Activated naive CD4-positive, alpha-beta T cell treated with anti-CD3 and anti-CD28 coated beads, Interleukin-2, amount 50 U/mL, for 16 hours (primary cell): ENCODE data around the gene STX18.
"Not testable (repeated sequence)": the region's sequence is repeated elsewhere in the genome, so short reads cannot be mapped to it uniquely, and the experiment has no call there.

Experiments used
- DNase-seq: peaks from one replicate; pipeline ENCODE4 v3.0.0-alpha.2; 2020

The STX18 gene

GRCh38 chr4:4474476-4474875 is 67.4 kb downstream of the STX18 start:
- DNase-seq: no peak

DNA sequence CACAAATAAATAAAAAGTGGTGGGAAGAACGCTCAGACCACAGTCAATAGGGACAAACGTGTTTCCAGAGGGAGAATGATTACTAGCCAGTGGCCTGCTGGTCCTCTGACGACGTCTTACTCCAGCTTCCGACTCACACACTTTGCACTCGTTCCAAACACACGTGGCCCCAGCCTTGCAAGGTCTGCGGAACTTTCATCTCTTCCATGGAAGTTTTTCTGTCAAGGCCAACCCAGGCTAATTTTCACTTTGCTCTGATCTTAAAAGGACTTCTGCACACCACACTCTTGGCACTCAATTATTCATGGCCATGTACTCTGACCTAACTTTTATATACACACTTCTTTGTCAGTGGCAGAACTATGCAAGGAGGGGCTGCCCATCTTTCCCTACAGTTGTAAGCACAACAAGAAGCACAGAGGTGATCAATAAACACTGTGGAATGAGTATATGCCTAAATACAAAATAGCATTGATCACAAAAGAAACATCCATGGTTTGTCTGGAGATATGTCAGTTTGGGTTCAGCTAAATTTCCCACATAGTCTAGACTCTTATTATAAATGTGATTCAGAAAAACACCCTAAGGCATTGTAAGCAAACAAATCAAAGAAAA is 69.4 kb downstream of the STX18 start:
- no peak for DNase-seq

DNA sequence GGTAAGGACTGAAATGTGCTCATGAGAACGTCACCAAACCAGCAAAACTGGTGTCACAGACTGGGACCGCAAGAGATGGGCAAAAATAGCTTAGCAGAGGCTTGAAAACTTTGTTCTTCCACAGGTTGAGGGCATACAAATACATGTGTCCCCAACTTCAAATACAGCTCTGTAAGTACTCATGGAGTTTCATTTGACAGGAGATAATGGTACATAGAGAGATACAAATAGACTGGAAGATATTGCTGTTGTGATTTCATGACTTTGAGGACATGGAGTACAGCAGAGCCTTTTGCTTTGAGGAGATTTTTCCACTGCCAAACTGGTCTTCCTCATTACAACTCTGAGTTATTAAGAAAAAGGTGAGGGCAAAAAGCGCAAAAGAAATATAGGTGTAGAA is 70.7 kb downstream of the STX18 start:
- DNase-seq: no peak

GRCh38 chr4:4470208-4470607 is 71.6 kb downstream of the STX18 start:
- no peak for DNase-seq

- DNase-seq: not testable (repeated sequence)
Measured at GRCh38 chr4:4465238-4465637, 76.6 kb downstream of the STX18 start.

GRCh38 chr4:4462970-4463369 is 78.9 kb downstream of the STX18 start:
- DNase-seq: no peak

DNA sequence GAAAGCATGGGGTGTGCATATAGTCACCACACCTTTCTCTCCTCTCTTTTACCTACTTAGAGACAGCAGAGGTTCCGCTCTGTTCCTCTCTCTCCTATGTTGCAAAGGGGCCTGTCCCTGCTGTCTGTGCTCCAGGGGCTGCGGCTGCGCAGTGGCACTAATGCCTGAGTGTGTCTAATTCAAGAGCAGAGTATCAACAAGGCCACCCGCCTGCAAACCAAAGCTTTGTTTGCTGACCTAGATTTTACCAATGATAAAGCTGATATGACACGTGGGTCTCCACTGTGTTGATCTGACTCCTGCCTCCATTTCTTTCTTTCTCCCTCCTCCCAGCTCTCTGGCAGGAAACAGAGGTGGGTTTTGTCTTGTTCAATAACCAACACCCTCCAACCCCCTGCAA is 80.0 kb downstream of the STX18 start:
- DNase-seq: no peak

DNA sequence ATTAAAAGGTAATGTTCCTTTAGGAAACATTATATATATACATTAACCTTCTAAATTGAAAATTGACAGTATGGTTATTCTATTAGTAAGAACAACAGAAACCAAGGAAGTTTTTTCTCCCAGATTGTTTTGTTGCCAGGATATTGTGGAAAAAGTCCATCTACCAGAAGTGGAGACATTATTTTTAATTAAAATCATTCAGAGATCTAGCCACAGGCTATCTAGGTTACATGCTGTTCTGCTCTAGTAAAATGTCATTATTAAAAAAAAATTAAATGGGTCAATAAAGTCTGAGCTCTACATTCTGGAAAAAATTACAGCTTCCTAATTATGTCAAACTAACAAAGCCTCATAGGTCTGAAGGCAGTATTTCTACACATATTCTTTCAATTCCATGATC is 80.7 kb downstream of the STX18 start:
- no peak for DNase-seq

GRCh38 chr4:4460759-4461158 is 81.1 kb downstream of the STX18 start:
- DNase-seq: no peak

DNA sequence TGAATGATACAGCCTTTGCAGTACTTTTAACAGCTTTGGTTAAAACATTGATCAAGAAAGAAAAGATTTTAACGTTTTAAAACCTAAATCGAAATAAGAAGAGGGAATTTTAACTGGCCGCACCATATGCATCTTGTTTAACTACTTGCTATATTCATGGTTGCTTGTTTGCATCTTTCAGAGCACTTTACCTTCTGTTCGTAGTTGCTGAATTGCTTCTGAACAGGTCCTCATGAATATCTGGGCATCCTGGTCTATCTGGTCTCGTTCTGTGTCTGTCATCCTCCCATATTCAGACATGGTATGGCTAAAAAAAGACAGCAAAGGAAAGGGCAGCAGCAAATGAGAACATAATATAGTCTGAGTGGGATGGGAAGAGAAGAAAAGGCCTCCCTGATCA is 82.7 kb downstream of the STX18 start:
- no peak for DNase-seq

- DNase-seq: no peak
Measured at GRCh38 chr4:4457803-4458553, 83.9 kb downstream of the STX18 start.

GRCh38 chr4:4456816-4457578 is 84.9 kb downstream of the STX18 start:
- DNase-seq: no peak

GRCh38 chr4:4456351-4456750 is 85.5 kb downstream of the STX18 start:
- DNase-seq: no peak

- no peak for DNase-seq
Measured at GRCh38 chr4:4455210-4455865, 86.5 kb downstream of the STX18 start.

- DNase-seq: no peak
Measured at GRCh38 chr4:4446434-4446833, 95.4 kb downstream of the STX18 start.

DNA sequence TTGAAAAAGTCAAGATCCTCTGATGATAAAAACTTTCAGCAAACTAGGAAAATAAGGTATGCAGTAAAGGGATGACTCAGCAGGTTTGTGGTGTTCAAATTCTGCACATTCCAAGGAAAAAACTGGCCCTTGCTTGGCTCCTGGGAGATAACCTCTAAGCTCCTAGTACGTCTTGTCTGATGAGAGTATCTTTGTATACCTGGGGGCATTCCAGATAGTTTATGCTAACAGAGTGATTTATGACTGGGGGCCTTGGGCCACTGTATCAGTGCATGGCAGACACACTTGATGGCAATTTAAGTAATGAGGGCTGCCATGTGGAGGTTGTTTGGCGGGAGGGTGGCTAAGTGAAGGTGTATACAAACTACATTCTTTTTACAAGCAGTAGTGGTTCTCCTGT is 98.0 kb downstream of the STX18 start:
- DNase-seq: no peak

DNA sequence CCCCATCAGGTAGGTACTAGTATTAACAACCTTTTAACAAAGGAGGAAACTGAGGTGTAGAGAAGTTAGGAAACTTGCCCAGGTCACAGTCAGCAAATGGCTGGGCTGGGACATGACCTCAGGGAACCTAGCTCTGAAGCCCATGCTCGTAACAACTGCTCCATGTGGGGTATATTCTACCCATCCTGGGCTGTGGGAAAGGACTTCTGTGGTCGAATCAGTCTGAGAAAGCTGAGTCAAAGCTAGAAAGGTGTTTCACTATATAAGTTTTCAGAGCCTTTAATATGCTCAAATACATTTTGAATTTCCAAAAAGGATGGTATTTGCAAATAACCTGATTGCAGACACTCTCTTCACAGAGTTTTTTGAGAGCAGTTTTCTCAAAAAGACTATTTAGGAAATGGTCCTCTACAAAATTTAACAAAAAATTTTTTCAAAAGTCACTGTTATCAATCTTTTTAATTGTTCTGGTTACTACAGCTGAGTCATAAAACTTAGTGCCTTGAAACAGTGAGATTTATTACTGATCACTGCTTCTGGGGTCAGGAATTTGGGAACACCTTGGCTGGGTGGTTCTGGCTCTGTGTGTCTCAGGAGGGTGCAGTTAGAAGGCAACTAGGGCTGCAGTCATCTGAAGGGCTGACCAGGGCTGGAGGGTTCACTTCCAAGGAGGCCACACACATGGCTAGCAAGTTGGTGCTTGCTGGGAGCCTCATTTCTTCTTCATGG is 101.4 kb downstream of the STX18 start:
- DNase-seq: no peak

DNA sequence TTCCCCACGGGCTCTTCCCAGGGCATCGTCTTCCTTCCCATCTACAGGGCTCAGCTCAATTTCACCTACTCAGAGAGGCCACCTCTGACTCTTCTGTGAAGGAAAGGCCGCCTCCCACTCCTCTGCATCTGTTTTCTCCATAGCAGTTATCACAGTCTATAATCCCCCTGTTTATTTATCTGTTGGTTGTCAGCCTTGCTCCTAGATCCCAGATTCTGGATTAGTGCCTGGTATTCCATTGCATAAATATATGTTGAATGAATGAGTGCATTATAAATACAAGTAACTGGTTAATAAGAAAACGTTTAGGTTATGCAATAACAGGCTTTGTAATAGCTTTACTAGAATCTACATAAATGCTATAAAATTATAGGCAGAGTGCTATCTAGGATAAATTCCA is 102.1 kb downstream of the STX18 start:
- DNase-seq: no peak

GRCh38 chr4:4438891-4439290 is 103.0 kb downstream of the STX18 start:
- no peak for DNase-seq

GRCh38 chr4:4437798-4438470 is 103.9 kb downstream of the STX18 start:
- DNase-seq: no peak

- DNase-seq: no peak
Measured at GRCh38 chr4:4436244-4436823, 105.5 kb downstream of the STX18 start.

GRCh38 chr4:4433941-4434340 is 107.9 kb downstream of the STX18 start:
- no peak for DNase-seq
